Progenitor cell of endocrine pancreas (in vitro differentiated cells): ENCODE results near the gene CCDC178. TPM values are rescaled to one million over a fixed set of nuclear protein-coding genes. Genes with fewer than 3 reads are reported as not detected.

Experiments used
- DNase-seq: peaks from one replicate; pipeline ENCODE4 v3.0.0; 2021; ENCODE audit warnings: low spot score; ENCODE audit not compliant: unreplicated experiment
- H3K27ac Mint-ChIP-seq: 2 replicates; pipeline ENCODE4 v1.8.0; 2021; ENCODE audit warnings: mild to moderate bottlenecking, moderate library complexity, mixed read lengths
- H3K27me3 Mint-ChIP-seq: 2 replicates; pipeline ENCODE4 v1.8.0; 2021; ENCODE audit warnings: mixed read lengths
- H3K36me3 Mint-ChIP-seq: 2 replicates; pipeline ENCODE4 v1.8.0; 2022; ENCODE audit warnings: mixed read lengths; ENCODE audit not compliant: insufficient read depth
- H3K4me1 Mint-ChIP-seq: 2 replicates; pipeline ENCODE4 v1.8.0; 2021; ENCODE audit warnings: low read depth, mixed read lengths
- H3K4me3 Mint-ChIP-seq: 2 replicates; pipeline ENCODE4 v1.8.0; 2021; ENCODE audit warnings: low read depth, mild to moderate bottlenecking, moderate library complexity, mixed read lengths
- H3K9me3 Mint-ChIP-seq: 2 replicates; pipeline ENCODE4 v1.8.0; 2021; ENCODE audit warnings: low read depth, mixed read lengths
- total RNA-seq: library from RNA; stranded (reverse); gene quantifications from 2 replicates; pipeline ENCODE4 v1.2.1, GENCODE V29; 2021
- TF ChIP-seq, protein P1 (sequence below): fragments of 200-600 bp; sonication (generic); IDR thresholded peaks from one replicate; pipeline ENCODE4 v1.5.0; 2021; ENCODE audit warnings: antibody characterized with exemption, mild to moderate bottlenecking; ENCODE audit not compliant: unreplicated experiment

The CCDC178 gene
- total RNA-seq, 1 donor from 2014 or later: not detected

DNA sequence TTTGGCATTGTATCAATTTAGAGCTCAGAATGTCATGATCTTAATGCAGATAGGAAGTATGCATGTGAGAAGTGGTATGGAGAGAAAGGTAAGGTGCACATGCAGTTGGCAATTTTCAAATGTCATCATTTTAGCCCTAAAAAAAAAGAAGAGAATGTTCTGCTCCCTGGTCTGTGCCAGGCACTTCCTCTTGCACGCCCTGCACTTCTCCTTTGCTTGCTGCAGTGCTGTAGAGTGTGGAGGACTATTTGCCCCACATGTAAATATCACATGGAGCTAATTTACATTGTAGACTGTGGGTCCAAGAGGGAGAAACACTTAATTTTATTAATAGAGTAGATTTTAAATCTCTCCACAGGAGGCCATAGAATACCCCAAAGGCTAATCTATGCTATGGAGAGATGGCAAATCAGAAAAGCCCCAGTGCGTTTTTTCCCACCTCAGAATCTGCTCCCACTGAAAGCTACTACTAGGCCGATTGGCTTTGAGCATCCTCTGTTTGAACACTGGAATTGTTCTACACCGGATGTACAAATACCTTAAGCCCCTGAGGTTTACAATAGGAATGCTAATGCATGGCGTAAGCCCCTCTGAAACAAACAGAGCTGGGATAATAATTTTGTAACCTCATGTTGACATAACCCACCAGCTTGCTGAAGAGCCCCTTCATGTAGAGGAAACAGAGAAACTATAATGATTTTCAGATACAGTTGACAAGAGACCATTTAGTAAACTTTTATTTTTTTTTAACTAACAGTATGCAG lies 530.5 kb downstream of the CCDC178 start:
- DNase-seq: no peak
- Mint-ChIP-seq H3K27me3 (peaks cover 17% of the 10 kb centered on the region), H3K9me3 (peaks cover 3% of the 10 kb centered on the region), H3K4me3 (no peak overlapping the region), H3K27ac (no peak overlapping the region), H3K4me1 (peaks cover under 1% of the 10 kb centered on the region), H3K36me3 (peaks cover 1% of the 10 kb centered on the region)
- TF ChIP-seq, protein P1, sequence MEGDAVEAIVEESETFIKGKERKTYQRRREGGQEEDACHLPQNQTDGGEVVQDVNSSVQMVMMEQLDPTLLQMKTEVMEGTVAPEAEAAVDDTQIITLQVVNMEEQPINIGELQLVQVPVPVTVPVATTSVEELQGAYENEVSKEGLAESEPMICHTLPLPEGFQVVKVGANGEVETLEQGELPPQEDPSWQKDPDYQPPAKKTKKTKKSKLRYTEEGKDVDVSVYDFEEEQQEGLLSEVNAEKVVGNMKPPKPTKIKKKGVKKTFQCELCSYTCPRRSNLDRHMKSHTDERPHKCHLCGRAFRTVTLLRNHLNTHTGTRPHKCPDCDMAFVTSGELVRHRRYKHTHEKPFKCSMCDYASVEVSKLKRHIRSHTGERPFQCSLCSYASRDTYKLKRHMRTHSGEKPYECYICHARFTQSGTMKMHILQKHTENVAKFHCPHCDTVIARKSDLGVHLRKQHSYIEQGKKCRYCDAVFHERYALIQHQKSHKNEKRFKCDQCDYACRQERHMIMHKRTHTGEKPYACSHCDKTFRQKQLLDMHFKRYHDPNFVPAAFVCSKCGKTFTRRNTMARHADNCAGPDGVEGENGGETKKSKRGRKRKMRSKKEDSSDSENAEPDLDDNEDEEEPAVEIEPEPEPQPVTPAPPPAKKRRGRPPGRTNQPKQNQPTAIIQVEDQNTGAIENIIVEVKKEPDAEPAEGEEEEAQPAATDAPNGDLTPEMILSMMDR: no peak

DNA sequence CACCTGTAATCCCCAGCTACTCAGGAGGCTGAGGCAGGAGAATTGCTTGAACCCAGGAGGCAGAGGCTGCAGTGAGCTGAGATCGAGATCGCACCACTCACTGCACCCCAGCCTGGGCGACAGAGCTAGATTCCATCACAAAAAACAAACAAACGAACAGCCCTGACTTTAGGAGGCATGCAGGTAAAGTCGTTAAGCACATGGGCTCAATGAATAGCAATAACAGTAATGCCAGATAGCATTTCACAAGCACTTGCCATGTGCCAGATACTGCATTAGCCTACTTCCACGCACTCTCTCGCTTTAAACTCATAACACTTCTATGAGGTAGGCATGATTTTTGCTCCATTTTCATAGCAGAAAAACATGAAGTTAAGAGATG lies 532.1 kb downstream of the CCDC178 start:
- Mint-ChIP-seq H3K4me1 (peaks cover 5% of the 10 kb centered on the region), H3K36me3 (peaks cover 1% of the 10 kb centered on the region)
- no peak for DNase-seq

DNA sequence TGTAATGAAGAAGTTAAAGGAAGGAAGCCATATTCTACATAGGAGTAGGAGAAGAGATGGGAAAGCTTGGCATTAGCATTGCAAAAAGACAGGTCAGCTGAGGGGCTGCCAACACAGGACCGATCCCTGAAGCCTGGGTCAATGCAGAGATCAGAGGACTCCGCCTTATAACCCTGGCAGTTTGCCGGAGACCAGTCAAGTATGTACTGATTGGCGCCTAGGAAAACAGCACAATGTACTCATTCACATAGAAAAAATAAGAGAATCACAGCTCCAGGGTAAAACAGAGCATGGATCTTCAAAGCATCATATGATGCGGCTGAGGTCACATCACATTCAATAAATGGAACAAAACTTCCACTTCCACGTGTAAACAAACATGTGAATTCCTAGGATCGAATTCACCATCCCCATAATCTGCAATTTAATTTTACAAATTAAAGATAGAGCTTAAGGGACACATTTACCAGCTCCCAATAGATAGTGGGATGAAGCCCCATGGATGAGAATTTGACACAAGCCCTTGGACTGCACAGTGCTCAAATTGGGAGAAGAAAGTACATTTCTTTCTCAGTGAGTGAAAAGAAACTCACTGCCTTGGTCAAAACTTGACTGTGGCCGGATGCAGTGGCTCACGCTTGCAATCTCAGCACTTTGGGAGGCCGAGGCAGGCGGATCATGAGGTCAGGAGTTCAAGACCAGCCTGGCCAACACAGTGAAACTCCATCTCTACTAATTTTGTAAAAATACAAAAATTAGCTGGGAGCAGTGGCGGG lies 532.7 kb downstream of the CCDC178 start:
- Mint-ChIP-seq H3K27ac (no peak overlapping the region), H3K9me3 (peaks cover 3% of the 10 kb centered on the region), H3K36me3 (peaks cover 1% of the 10 kb centered on the region), H3K4me3 (no peak overlapping the region), H3K4me1 (peaks cover 5% of the 10 kb centered on the region), H3K27me3 (peaks cover 9% of the 10 kb centered on the region)
- DNase-seq: no peak
- TF ChIP-seq, protein P1: no peak

More for the DNA sequence above, 532.1 kb downstream of the CCDC178 start:
- Mint-ChIP-seq H3K9me3 (peaks cover 3% of the 10 kb centered on the region), H3K4me3 (no peak overlapping the region), H3K27me3 (peaks cover 11% of the 10 kb centered on the region), H3K27ac (no peak overlapping the region)
- TF ChIP-seq, protein P1: no peak

DNA sequence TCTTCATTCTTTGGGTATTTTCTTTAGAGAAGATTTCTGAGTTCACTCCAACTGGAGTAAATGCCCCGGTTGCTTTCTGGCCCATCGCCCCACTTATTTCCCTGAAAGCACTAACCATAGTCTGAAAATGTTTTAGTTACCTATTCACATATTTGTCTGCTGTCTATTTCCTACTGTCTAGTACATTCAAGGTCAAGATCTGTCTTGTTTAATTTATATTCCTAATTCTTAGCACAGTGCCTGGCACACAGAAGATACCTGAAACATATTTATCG lies 533.3 kb downstream of the CCDC178 start:
- H3K27me3 Mint-ChIP-seq: peaks cover 8% of the 10 kb centered on the region
- H3K9me3 Mint-ChIP-seq: peaks cover 3% of the 10 kb centered on the region
- H3K36me3 Mint-ChIP-seq: peaks cover 1% of the 10 kb centered on the region
- no peak overlapping the region for H3K4me3 Mint-ChIP-seq
- DNase-seq: no peak
- TF ChIP-seq, protein P1: no peak
- H3K4me1 Mint-ChIP-seq: peaks cover 5% of the 10 kb centered on the region
- no peak overlapping the region for H3K27ac Mint-ChIP-seq

DNA sequence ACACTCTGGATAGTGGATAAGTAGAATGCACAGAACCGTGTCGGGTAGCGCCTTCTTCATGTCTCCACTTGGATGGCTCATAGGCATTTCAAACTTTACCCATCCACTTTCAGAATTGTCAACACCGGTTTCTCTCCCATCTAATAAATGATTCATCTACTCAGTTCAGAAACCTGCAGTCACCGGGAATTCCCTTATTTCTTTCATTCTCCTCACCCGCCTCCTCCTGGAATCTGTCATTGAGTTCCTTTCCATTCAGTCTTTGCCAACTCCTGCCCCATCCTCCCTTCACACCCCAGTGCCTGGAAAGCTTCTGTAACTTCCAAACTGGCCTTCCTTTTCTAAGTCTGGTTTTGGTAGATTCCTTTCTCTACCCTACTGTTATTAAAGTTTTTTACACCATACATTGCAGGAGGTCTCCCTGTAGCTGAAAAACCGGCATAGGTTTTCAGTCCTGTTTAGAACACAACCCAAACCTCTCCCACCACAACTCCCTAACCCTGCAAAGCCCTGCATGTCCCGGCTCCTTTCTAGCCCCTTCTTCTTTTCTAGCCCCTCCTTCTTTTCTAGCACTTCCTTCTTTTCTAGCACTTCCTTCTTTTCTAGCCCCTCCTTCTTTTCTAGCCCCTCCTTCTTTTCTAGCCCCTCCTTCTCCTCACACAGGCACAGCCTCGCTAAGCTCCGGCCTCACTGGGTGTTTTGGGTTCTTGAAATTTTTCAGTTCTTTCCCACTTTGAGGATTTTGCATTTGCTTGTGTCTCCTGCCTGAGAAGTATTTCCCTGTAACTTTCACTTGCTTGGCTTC lies 533.8 kb downstream of the CCDC178 start:
- TF ChIP-seq, protein P1: no peak
- no peak for DNase-seq
- Mint-ChIP-seq H3K27ac (no peak overlapping the region), H3K9me3 (peaks cover 3% of the 10 kb centered on the region), H3K27me3 (peaks cover 7% of the 10 kb centered on the region), H3K36me3 (peaks cover 1% of the 10 kb centered on the region), H3K4me1 (peaks cover 5% of the 10 kb centered on the region), H3K4me3 (no peak overlapping the region)
